ENCODE data around the gene DLGAP1.

GRCh38 chr18:4399929-4400328 lies 55.2 kb downstream of the DLGAP1 start:
- TF ChIP-seq CTCF (IDR thresholded peaks at IDR 0.05) = no peak
- no peak for TF ChIP-seq POLR2AphosphoS5 (IDR thresholded peaks at IDR 0.05)
- no peak for TF ChIP-seq EP300 (IDR thresholded peaks at IDR 0.05)
- no peak for TF ChIP-seq POLR2A (IDR thresholded peaks at IDR 0.05)
